Measurements from ENCODE around the gene DDX39A. TPM values are rescaled to one million over a fixed set of nuclear protein-coding genes. Genes with fewer than 3 reads are reported as not detected.

The DDX39A gene
- total and polyA plus RNA-seq, 3 donors from 2014 or later: 218 to 323 (median 295) TPM

DNA sequence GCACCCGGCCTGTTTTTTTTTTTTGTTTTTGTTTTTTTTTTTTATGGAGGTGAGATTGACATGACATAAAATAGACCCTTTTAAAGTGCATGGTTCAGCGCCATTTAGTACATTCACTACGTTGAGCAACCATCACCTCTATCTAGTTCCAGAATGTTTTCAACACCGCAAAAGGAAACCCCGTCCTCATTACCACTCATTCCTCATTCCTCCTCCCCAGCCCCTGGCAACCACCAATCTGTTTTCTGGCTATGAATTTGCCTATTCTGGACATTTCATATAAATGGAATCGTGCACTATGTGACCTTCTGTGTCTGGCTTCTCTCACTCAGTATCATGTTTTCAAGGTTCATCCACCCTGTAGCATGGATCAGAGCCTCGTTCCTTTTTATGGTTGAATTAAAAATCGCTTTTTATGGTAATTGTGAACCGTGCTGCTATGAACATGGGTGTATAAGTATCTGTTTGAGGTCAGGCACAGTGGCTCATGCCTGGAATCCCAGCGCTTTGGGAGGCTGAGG, 47.8 kb downstream of the DDX39A start:
- intact Hi-C loops (cut with DNase I; ENCODE audit: low total_unique reads): no loop called here
- no peaks in the 10 kb centered on the region for H3K9me3 ChIP-seq
- H3K4me1 ChIP-seq: peaks cover 12% of the 10 kb centered on the region
- H3K27ac ChIP-seq: no peak overlapping the region
- no peak for DNase-seq
- WGBS, 2 donors: 81 to 87% methylated on average over 10 of the region's 10 CpGs
- no peak overlapping the region for H3K4me3 ChIP-seq
- no peaks in the 10 kb centered on the region for H3K36me3 ChIP-seq (ENCODE audit: low read depth, missing control alignments)
- no peaks in the 10 kb centered on the region for H3K27me3 ChIP-seq
- TF ChIP-seq POLR2A (IDR thresholded peaks at IDR 0.05) (no peak), CTCF (IDR thresholded peaks at IDR 0.05) (no peak)

GRCh38 chr19:14370940-14371280, 48.2 kb downstream of the DDX39A start:
- Histone ChIP-seq H3K4me1 (peaks cover 9% of the 10 kb centered on the region), H3K9me3 (no peaks in the 10 kb centered on the region), H3K36me3 (ENCODE audit: low read depth, missing control alignments) (no peaks in the 10 kb centered on the region), H3K27me3 (no peaks in the 10 kb centered on the region), H3K27ac (no peak overlapping the region), H3K4me3 (no peak overlapping the region)
- TF ChIP-seq POLR2A (IDR thresholded peaks at IDR 0.05) (no peak), CTCF (IDR thresholded peaks at IDR 0.05) (no peak)
- no peak for DNase-seq
- intact Hi-C loops (cut with DNase I; ENCODE audit: low total_unique reads): no loop called here
- WGBS, 2 donors: 95 to 98% methylated on average over 4 of the region's 4 CpGs

- Histone ChIP-seq H3K27ac (peak overlapping the region in 1 of 2 donors; percentile 68), H3K9me3 (no peaks in the 10 kb centered on the region), H3K27me3 (no peaks in the 10 kb centered on the region), H3K4me3 (no peak overlapping the region), H3K4me1 (peaks cover 4% of the 10 kb centered on the region), H3K36me3 (ENCODE audit: low read depth, missing control alignments) (no peaks in the 10 kb centered on the region)
- TF ChIP-seq CTCF (IDR thresholded peaks at IDR 0.05) (no peak), POLR2A (IDR thresholded peaks at IDR 0.05) (no peak)
- intact Hi-C loops (cut with DNase I; ENCODE audit: low total_unique reads): no loop called here
- WGBS, 2 donors: 79 to 87% methylated on average over 19 of the region's 19 CpGs
- no peak for DNase-seq
These were observed 48.8 kb downstream of the DDX39A start for GRCh38 chr19:14370169-14370939.

DNA sequence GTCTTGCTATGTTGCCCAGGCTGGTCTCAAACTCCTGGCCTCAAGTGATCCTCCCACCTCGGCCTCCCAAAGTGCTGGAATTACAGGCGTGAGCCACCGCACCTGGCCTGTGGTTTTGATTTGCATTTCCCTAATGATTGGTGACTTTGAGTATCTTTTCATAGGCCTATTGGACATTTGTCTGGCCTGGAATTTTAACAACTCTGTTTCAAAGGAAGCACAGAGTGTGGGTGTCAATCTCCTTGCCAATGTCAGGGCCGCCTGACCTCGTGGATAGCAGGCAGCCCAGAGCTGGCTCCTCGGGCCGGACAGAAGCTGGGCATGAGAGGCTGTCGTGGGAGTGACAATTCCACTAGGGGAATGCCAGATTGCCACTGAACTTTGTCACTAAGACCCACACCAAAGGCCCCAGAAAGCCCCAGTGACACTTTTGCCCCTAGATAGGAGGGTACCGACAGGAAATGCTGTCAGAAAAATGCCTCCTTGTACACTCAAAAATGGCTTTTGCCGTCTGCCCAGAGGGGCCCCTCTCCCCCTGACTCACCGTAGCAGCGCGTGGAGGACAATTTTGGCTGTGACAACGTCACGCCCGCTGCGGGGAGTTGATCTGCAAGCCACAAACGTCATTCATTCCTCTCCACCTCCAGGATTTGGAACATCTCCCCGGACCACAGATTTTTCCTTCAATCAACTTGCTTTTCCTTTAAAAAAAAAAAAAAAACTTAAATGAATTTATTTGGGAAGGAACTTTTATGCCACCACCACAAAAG, 49.6 kb downstream of the DDX39A start:
- TF ChIP-seq POLR2A (IDR thresholded peaks at IDR 0.05): no peak
- TF ChIP-seq CTCF (IDR thresholded peaks at IDR 0.05): no peak
- peak overlapping the region in 1 of 2 donors; percentile 68 for H3K27ac ChIP-seq
- no peaks in the 10 kb centered on the region for H3K4me1 ChIP-seq
- no peak for DNase-seq
- H3K36me3 ChIP-seq (ENCODE audit: low read depth, missing control alignments): no peaks in the 10 kb centered on the region
- 68% methylated on average over 18 to 19 of the region's 19 CpGs for WGBS, 2 donors
- no peak overlapping the region for H3K4me3 ChIP-seq
- no peaks in the 10 kb centered on the region for H3K27me3 ChIP-seq
- no peaks in the 10 kb centered on the region for H3K9me3 ChIP-seq
- intact Hi-C loops (cut with DNase I; ENCODE audit: low total_unique reads): no loop called here
